Duodenal mucosa (tissue), 2 donors: ENCODE results near the gene TSC22D3.
"Not testable (repeated sequence)": the region's sequence is repeated elsewhere in the genome, so short reads cannot be mapped to it uniquely, and the experiment has no call there.

ENCODE experiments used
- H3K27ac ChIP-seq: one replicate; pipeline ENCODE4 v1.7.0; 2013; ENCODE audit warnings: low read depth, low read length
- H3K27me3 ChIP-seq, 2 donors: one replicate each; pipeline ENCODE4 v1.7.0; 2013; ENCODE audit warnings: low read length in 2 of 2, control low read depth in 1 of 2; ENCODE audit not compliant: insufficient read depth in 2 of 2, control insufficient read depth in 1 of 2
- H3K36me3 ChIP-seq, 2 donors: one replicate each; pipeline ENCODE4 v1.7.0; 2013; ENCODE audit warnings: low read length in 2 of 2, control low read depth in 1 of 2; ENCODE audit not compliant: insufficient read depth in 2 of 2, control insufficient read depth in 1 of 2
- H3K4me1 ChIP-seq, 2 donors: one replicate each; pipeline ENCODE4 v1.7.0; 2013; ENCODE audit warnings: low read length in 2 of 2, control low read depth in 1 of 2; ENCODE audit not compliant: insufficient read depth in 2 of 2, control insufficient read depth in 1 of 2
- H3K4me3 ChIP-seq, 2 donors: one replicate each; pipeline ENCODE4 v1.7.0; 2013; ENCODE audit warnings: low read length in 2 of 2, low read depth in 1 of 2
- H3K9ac ChIP-seq, 2 donors: one replicate each; pipeline ENCODE4 v1.7.0; 2013; ENCODE audit warnings: low read length in 2 of 2, low read depth in 1 of 2
- H3K9me3 ChIP-seq, 2 donors: one replicate each; pipeline ENCODE4 v1.7.0; 2013; ENCODE audit warnings: low read length in 2 of 2, control low read depth in 1 of 2; ENCODE audit not compliant: control insufficient read depth in 1 of 2

The TSC22D3 gene

DNA sequence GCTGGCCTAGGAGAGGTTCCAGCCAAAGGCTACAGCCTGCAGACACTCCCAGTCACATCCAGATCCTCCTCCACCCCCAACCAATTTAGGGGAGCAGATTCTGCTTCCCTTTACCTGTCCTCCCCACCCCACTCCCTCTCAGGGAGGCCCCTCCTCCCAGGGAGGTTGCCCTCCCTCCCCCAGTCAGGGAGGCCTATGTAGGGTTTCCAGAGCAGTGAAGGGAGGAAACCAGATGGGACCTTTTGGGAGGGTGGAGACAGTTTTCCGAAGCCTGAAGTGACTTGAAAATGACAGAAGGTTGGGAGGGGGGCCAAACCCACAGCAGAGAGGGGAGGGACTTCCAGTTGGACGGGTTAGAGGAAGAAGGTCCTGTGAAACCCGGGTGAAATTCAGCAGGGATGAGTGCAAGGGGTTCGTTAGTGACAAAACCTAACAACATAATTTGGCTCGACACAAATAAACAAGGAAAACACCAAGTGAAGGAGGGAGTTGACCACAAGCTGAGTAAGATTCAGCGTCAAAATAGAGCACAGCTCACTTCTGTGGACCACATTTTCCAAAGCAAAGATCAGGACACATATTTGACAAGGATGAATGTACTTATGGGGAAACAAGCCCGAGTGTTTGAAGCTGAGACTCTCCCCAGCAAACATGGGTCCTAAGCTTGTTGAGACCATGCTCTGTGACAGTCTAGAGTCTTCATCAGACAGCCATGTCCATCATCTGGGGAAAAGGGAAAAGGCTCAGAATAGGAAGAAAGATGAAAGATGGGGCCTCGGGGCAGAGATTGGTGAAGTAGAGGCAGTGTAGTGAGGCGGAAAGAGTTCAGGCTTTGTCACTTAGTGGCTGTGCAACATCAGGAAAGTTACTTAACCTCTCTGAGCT, 100.9 kb downstream of the TSC22D3 start:
- peaks cover 36 to 47% of the 10 kb centered on the region in 2 donors for H3K4me1 ChIP-seq
- peak overlapping the region; percentile 40 to 84 for H3K4me3 ChIP-seq

DNA sequence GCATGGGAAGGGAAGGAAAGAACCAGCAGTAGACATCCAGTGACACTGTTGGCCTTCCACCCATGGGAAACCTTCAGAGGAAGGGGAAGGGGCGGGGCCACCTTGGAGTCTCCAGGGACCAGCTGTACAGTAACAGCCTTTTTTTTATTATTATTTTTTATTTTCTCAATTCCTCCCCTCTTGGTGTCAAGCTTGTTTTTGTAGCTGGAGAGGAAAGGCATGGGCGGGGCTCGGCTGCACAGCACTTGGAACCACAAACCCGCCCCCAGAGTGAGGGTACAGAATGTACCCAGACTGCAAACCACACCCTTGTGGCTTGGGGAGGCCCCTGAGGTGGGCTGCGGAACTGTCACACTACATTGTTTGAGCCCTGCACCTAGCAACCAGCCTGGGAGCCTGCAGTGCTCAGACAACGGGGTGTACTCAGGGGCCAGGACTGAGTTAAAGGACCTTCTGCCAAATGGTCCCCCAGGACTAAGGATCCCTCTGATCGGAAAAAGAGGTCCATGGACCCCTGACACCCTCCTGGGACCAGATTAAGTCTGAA, 101.6 kb downstream of the TSC22D3 start:
- no peaks in the 10 kb centered on the region for H3K36me3 ChIP-seq
- H3K4me1 ChIP-seq = peaks cover 29 to 45% of the 10 kb centered on the region in 2 donors
- H3K27ac ChIP-seq = peak overlapping the region; percentile 87
- peak overlapping the region; percentile 35 to 40 for H3K4me3 ChIP-seq
- no peaks in the 10 kb centered on the region for H3K9me3 ChIP-seq
- H3K27me3 ChIP-seq = no peaks in the 10 kb centered on the region
- H3K9ac ChIP-seq = peak overlapping the region; percentile 30 to 32

More for the DNA sequence above, 100.9 kb downstream of the TSC22D3 start:
- Histone ChIP-seq H3K9ac (peak overlapping the region; percentile 32 to 90), H3K9me3 (no peaks in the 10 kb centered on the region), H3K27me3 (no peaks in the 10 kb centered on the region), H3K27ac (peak overlapping the region; percentile 87), H3K36me3 (no peaks in the 10 kb centered on the region)

DNA sequence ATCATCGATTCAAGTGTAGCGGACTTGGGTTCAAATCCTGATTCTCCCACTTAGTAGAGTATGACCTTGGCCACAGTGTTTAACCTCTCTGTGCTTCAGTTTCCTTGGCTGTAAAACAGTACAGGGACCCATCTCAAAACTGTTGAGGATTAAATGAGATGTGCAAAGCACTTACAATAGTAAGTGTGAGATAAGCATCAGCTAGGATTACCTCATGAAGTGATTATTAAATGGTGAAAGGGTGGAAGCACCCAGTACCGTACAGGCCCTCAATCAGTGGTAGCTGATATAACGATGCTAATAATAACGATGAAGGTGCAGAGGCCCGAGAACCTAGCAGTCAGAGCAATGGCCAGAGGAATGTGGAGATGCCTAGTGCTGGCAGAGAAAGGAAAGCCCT, 102.2 kb downstream of the TSC22D3 start:
- no peaks in the 10 kb centered on the region for H3K9me3 ChIP-seq
- H3K27ac ChIP-seq = peak overlapping the region; percentile 85
- peak overlapping the region in 1 of 2 donors; percentile 35 for H3K4me3 ChIP-seq

DNA sequence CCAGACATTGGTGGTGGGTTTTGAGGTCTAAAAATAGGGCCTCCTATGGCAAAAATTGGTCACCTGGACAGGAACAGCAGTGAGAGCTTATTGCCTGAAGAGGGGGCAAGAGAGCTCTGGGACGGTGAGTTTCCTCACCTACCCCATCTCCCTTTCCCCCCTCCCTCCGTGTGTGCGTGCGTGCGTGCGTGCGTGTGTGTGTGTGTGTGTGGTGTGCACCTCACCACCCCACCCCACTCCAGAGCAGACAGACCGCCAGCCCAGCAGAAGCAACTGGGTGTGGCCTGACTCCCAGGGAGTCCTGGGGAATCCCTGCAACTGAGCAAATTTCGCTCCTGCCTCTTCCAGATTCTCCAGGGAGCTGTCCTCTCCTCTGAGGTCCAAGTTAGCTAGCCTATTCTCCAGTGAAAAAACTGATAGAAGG, 102.6 kb downstream of the TSC22D3 start:
- H3K36me3 ChIP-seq = no peaks in the 10 kb centered on the region
- H3K4me3 ChIP-seq = peak overlapping the region in 1 of 2 donors; percentile 35
- H3K27me3 ChIP-seq = no peaks in the 10 kb centered on the region
- H3K27ac ChIP-seq = peak overlapping the region; percentile 85
- H3K9ac ChIP-seq = peak overlapping the region; percentile 25 to 30
- peaks cover 22 to 35% of the 10 kb centered on the region in 2 donors for H3K4me1 ChIP-seq
- no peaks in the 10 kb centered on the region for H3K9me3 ChIP-seq

More for the DNA sequence above, 102.2 kb downstream of the TSC22D3 start:
- Histone ChIP-seq H3K9ac (peak overlapping the region; percentile 25 to 30), H3K27me3 (no peaks in the 10 kb centered on the region), H3K4me1 (peaks cover 23 to 40% of the 10 kb centered on the region in 2 donors), H3K36me3 (no peaks in the 10 kb centered on the region)

DNA sequence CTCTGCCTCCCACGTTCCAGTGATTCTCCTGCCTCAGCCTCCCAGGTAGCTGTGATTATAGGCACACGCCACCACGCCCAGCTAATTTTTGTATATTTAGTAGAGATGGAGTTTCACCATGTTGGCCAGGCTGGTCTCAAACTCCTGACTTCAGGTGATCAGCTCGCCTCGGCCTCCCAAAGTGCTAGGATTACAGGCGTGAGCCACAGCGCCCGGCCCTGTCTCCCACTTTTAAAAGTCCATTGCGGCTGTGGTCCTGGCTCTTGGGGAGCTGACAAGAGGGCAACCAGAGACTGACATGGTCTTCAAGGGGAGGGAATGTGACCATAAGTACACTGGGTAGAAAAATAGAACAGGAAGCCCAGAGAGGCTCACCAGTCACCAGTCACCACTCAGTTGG, 104.3 kb downstream of the TSC22D3 start:
- H3K9me3 ChIP-seq, H3K27me3 ChIP-seq, H3K9ac ChIP-seq, H3K36me3 ChIP-seq, H3K4me3 ChIP-seq, H3K27ac ChIP-seq: not testable (repeated sequence)
- peaks cover 22 to 25% of the 10 kb centered on the region in 2 donors for H3K4me1 ChIP-seq

DNA sequence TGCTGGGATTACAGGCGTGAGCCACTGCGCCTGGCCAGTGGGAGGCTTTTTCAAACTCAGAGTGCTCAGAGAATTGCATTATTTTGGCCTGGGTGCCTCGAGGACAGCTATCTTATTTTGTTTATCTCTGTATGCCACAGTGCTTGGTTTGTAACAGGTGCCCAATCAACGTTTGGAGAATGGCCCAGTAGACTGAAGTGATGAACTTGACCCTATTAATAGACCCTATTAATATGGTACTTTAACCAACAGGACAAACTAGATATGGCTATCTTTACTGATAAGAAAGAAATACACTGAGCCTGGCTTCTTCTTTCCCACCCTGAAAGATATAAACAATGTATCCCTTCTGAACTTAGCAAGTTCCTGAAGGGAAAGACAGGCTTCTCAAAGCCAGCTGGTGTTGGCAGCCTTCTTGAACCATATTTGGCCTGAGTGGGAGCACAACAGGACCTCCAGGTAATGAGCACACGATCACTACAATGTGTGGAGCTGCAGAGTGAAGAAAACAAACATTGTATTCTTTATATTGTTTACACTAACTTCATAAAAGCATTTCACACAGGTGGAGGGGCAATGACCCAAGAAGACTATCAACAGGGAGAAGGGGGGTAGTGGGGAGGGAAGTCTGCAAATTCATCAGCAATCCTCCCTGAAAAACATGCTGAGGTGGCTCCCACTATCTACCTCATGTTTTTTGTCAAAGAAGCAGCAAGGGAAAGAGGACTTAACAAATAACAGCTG, 105.5 kb downstream of the TSC22D3 start:
- H3K4me3 ChIP-seq = no peak overlapping the region
- H3K27ac ChIP-seq = no peak overlapping the region
- H3K9me3 ChIP-seq = no peaks in the 10 kb centered on the region
- no peak overlapping the region for H3K9ac ChIP-seq
- H3K36me3 ChIP-seq = no peaks in the 10 kb centered on the region
- H3K4me1 ChIP-seq = peaks cover 13 to 15% of the 10 kb centered on the region in 2 donors
- H3K27me3 ChIP-seq = no peaks in the 10 kb centered on the region

DNA sequence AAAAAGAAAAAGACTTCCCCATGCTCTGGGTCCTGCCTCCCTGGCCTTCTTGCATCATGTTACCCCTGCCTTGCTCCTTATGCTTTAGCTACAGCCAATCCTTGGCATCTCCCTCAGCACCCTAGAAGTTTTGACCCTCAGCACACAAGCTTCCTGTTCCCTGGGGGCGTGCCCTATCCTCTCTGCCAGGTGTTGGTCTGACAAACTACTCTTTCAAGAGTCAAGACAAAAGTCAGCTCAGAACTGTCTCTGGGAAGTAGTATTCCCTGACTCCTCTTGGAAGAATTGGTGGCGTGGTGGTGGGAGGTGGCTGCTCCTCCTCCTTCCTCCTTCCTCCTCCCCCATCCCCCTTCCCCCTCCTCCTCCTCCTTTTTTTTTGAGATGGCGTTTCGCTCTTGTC, 106.3 kb downstream of the TSC22D3 start:
- Histone ChIP-seq H3K9me3 (no peaks in the 10 kb centered on the region), H3K4me1 (peaks cover 10% of the 10 kb centered on the region in 2 donors), H3K9ac (no peak overlapping the region), H3K27ac (no peak overlapping the region), H3K27me3 (no peaks in the 10 kb centered on the region), H3K4me3 (no peak overlapping the region), H3K36me3 (no peaks in the 10 kb centered on the region)

DNA sequence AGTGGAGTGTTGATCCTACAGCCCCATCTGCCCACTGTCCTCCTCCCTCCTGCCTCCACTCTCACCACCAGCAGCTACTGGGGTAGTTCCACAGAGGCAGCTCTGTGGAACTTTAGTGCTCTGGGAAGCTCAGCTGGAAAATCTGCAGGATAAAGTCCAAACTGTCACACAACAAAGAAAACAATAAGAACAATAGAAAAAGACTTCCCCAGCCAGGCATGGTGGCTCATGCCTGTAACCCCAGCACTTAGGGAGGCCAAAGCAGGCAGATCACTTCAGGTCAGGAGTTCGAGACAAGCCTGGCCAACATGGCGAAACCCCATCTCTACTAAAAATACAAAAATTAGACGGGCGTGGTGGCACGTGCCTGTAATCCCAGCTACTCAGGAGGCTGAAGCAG, 106.9 kb downstream of the TSC22D3 start:
- H3K9ac ChIP-seq, H3K9me3 ChIP-seq, H3K36me3 ChIP-seq, H3K27ac ChIP-seq, H3K4me1 ChIP-seq, H3K4me3 ChIP-seq, H3K27me3 ChIP-seq: not testable (repeated sequence)

DNA sequence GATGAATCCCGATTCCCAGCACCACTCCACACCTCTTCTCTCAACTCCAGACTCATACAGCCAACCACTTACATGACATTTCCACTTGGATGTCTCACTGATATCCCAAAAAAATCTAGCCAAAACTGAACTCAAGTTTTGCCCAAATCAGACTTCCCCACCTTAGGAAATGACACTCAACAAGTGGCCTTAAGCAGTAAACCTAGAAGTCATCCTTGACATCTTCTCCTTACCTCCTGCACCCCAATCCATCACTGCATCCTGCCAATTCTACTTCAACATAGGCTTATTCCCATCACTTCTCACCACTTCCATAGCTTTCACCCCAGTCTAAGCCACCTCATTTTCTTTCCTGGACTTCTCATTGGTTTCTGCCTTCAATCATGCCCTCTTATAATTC, 108.2 kb downstream of the TSC22D3 start:
- H3K9ac ChIP-seq = no peak overlapping the region
- no peaks in the 10 kb centered on the region for H3K9me3 ChIP-seq
- peaks cover 0 to 3% of the 10 kb centered on the region in 2 donors for H3K4me1 ChIP-seq
- no peaks in the 10 kb centered on the region for H3K27me3 ChIP-seq
- H3K36me3 ChIP-seq = no peaks in the 10 kb centered on the region
- no peak overlapping the region for H3K4me3 ChIP-seq
- H3K27ac ChIP-seq = no peak overlapping the region

DNA sequence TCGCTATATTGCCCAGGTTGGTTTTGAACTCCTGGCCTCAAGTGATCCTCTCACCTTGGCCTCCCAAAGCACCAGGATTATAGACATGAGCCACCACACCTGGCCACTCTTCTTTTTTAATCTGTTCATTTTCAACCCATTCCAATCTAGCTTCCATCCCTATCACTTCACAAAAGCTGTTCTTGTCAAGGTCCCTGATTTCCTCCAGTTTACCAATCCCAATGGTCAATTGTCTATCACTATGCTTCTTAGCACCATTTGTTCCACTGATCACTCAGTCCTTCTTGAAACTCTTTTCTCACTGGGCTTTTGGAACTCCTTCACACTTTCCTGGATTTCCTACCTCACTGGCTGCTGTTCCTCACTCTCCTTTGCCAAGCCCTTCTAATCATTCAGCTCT, 108.7 kb downstream of the TSC22D3 start:
- H3K27me3 ChIP-seq = no peaks in the 10 kb centered on the region
- H3K4me3 ChIP-seq = no peak overlapping the region
- no peaks in the 10 kb centered on the region for H3K9me3 ChIP-seq
- H3K27ac ChIP-seq = no peak overlapping the region
- no peak overlapping the region for H3K9ac ChIP-seq
- no peaks in the 10 kb centered on the region for H3K36me3 ChIP-seq
- H3K4me1 ChIP-seq = peaks cover 0 to 3% of the 10 kb centered on the region in 2 donors
